CD4-positive, alpha-beta T cell treated with Interleukin-17A for 4 hours (primary cell): ENCODE data around the gene GNPNAT1.
"Not testable (repeated sequence)": the region's sequence is repeated elsewhere in the genome, so short reads cannot be mapped to it uniquely, and the experiment has no call there.

Experiments
- DNase-seq: peaks from one replicate; pipeline ENCODE4 v3.0.0-alpha.2; 2020; ENCODE audit warnings: mixed read lengths

The GNPNAT1 gene

GRCh38 chr14:52789118-52789517 lies 2.3 kb downstream of the GNPNAT1 start:
- DNase-seq = no peak

- no peak for DNase-seq
Measured at GRCh38 chr14:52786887-52787286, 4.5 kb downstream of the GNPNAT1 start.

GRCh38 chr14:52783206-52783605 lies 8.2 kb downstream of the GNPNAT1 start:
- no peak for DNase-seq

- DNase-seq = no peak
Measured at GRCh38 chr14:52781629-52782028, 9.8 kb downstream of the GNPNAT1 start.

GRCh38 chr14:52780893-52781292 lies 10.5 kb downstream of the GNPNAT1 start:
- DNase-seq = no peak

- DNase-seq = no peak
Measured at GRCh38 chr14:52778702-52779101, 12.7 kb downstream of the GNPNAT1 start.

- DNase-seq = no peak
Measured at GRCh38 chr14:52776816-52777215, 14.6 kb downstream of the GNPNAT1 start.

- no peak for DNase-seq
Measured at GRCh38 chr14:52769887-52770286, 21.5 kb downstream of the GNPNAT1 start.

- DNase-seq = no peak
Measured at GRCh38 chr14:52767058-52767833, 24.2 kb downstream of the GNPNAT1 start.

GRCh38 chr14:52762923-52763322 lies 28.5 kb downstream of the GNPNAT1 start:
- not testable (repeated sequence) for DNase-seq

- no peak for DNase-seq
Measured at GRCh38 chr14:52759145-52759544, 32.3 kb downstream of the GNPNAT1 start.

- no peak for DNase-seq
Measured at GRCh38 chr14:52755607-52756316, 35.6 kb downstream of the GNPNAT1 start.

- DNase-seq = no peak
Measured at GRCh38 chr14:52748647-52749292, 42.6 kb downstream of the GNPNAT1 start.

- peak; percentile 21 for DNase-seq
Measured at GRCh38 chr14:52741865-52742264, 49.5 kb downstream of the GNPNAT1 start.

- no peak for DNase-seq
Measured at GRCh38 chr14:52740751-52741150, 50.7 kb downstream of the GNPNAT1 start.

- no peak for DNase-seq
Measured at GRCh38 chr14:52738409-52738808, 53.0 kb downstream of the GNPNAT1 start.

GRCh38 chr14:52735921-52736489 lies 55.4 kb downstream of the GNPNAT1 start:
- DNase-seq = no peak

GRCh38 chr14:52733824-52734223 lies 57.6 kb downstream of the GNPNAT1 start:
- no peak for DNase-seq

GRCh38 chr14:52730709-52731111 lies 60.7 kb downstream of the GNPNAT1 start:
- DNase-seq = no peak

GRCh38 chr14:52729925-52730708 lies 61.3 kb downstream of the GNPNAT1 start, which contains the start of gene STYX:
Gene STYX, plus strand, starts transcription at chr14:52730166. Its CDS starts 309 bp downstream, at chr14:52730475.
- DNase-seq = peak; percentile 99

GRCh38 chr14:52729585-52729924 lies 61.9 kb downstream of the GNPNAT1 start:
- no peak for DNase-seq

GRCh38 chr14:52729035-52729434 lies 62.4 kb downstream of the GNPNAT1 start:
- DNase-seq = not testable (repeated sequence)

- not testable (repeated sequence) for DNase-seq
Measured at GRCh38 chr14:52727509-52727908, 63.9 kb downstream of the GNPNAT1 start.
